Bronchial epithelial cell (primary cell): ENCODE measurements around the gene MPND. TPM values are rescaled to one million over a fixed set of nuclear protein-coding genes. Genes with fewer than 3 reads are reported as not detected.
"Not testable (repeated sequence)": the region's sequence is repeated elsewhere in the genome, so short reads cannot be mapped to it uniquely, and the experiment has no call there.

Experiments used
- DNase-seq: peaks from one replicate; pipeline ENCODE4 v3.0.0-alpha.2; 2010; ENCODE audit warnings: low read depth
- FAIRE-seq: peaks from 2 replicates; lab custom pipeline; 2011; peaks lifted over from hg19 to GRCh38; lab: Jason Lieb, UNC
- H3K27me3 ChIP-seq: 2 replicates; pipeline ENCODE4 v1.5.1; 2011; ENCODE audit warnings: low read length; ENCODE audit not compliant: control insufficient read depth, insufficient read depth
- H3K36me3 ChIP-seq: 2 replicates; pipeline ENCODE4 v1.5.1; 2011; ENCODE audit warnings: low read length; ENCODE audit not compliant: control insufficient read depth, insufficient read depth
- H3K4me3 ChIP-seq: 2 replicates; pipeline ENCODE4 v1.5.1; 2011; ENCODE audit warnings: mild to moderate bottlenecking, low read depth, low read length, control low read depth
- CTCF ChIP-seq: IDR thresholded peaks from 2 replicates; pipeline ENCODE4 v1.5.1; 2011; ENCODE audit warnings: mild to moderate bottlenecking, moderate library complexity, low read length, control low read depth, inconsistent platforms; ENCODE audit not compliant: insufficient read depth, severe bottlenecking
- total RNA-seq: library from RNA; depleted of rRNA; stranded (reverse); fragments of >200 nt; gene quantifications from 2 replicates; pipeline ENCODE4 v1.2.1, GENCODE V29; 2014

The MPND gene
- total RNA-seq, 1 donor from 2014 or later, result 3.7 TPM

GRCh38 chr19:4347521-4347920, 4.2 kb downstream of the MPND start:
- DNase-seq (no peak), FAIRE-seq (no peak)
- peaks cover 1% of the 10 kb centered on the region for H3K36me3 ChIP-seq
- H3K27me3 ChIP-seq, result no peaks in the 10 kb centered on the region
- TF ChIP-seq CTCF, result no peak
- H3K4me3 ChIP-seq, result no peak overlapping the region

- not testable (repeated sequence) for H3K27me3 ChIP-seq, H3K4me3 ChIP-seq, DNase-seq, FAIRE-seq, H3K36me3 ChIP-seq
These were observed 5.9 kb downstream of the MPND start for GRCh38 chr19:4349225-4349624.

- Histone ChIP-seq H3K4me3 (no peak overlapping the region), H3K36me3 (peaks cover 2% of the 10 kb centered on the region), H3K27me3 (no peaks in the 10 kb centered on the region)
- no peak for DNase-seq
- TF ChIP-seq CTCF, result no peak
- no peak for FAIRE-seq
These were observed 6.7 kb downstream of the MPND start for GRCh38 chr19:4350111-4350510.

GRCh38 chr19:4350726-4351125, 7.4 kb downstream of the MPND start:
- FAIRE-seq, result no peak
- no peak overlapping the region for H3K4me3 ChIP-seq
- H3K36me3 ChIP-seq, result peaks cover 2% of the 10 kb centered on the region
- DNase-seq, result no peak
- no peaks in the 10 kb centered on the region for H3K27me3 ChIP-seq
- no peak for TF ChIP-seq CTCF

- Histone ChIP-seq H3K27me3 (no peaks in the 10 kb centered on the region), H3K4me3 (no peak overlapping the region), H3K36me3 (peaks cover 1% of the 10 kb centered on the region)
- no peak for FAIRE-seq
- peak; percentile 67 for TF ChIP-seq CTCF
- DNase-seq, result peak; percentile 52
These were observed 9.3 kb downstream of the MPND start for GRCh38 chr19:4352701-4353121.

- Histone ChIP-seq H3K4me3 (no peak overlapping the region), H3K36me3 (peaks cover 1% of the 10 kb centered on the region), H3K27me3 (no peaks in the 10 kb centered on the region)
- DNase-seq (no peak), FAIRE-seq (no peak)
- TF ChIP-seq CTCF, result no peak
These were observed 10.9 kb downstream of the MPND start for GRCh38 chr19:4354282-4354681.
